GM20431 (cell line): ENCODE data around the gene DQX1.

Experiments
- in situ Hi-C: fragments of 300-500 bp; cut with MseI, MboI; formaldehyde crosslinking; loops from one replicate; pipeline ENCODE4 v1.15.0; 2020; ENCODE audit warnings: low sequenced_read_pairs; ENCODE audit not compliant: unreplicated experiment

DQX1 gene

DNA sequence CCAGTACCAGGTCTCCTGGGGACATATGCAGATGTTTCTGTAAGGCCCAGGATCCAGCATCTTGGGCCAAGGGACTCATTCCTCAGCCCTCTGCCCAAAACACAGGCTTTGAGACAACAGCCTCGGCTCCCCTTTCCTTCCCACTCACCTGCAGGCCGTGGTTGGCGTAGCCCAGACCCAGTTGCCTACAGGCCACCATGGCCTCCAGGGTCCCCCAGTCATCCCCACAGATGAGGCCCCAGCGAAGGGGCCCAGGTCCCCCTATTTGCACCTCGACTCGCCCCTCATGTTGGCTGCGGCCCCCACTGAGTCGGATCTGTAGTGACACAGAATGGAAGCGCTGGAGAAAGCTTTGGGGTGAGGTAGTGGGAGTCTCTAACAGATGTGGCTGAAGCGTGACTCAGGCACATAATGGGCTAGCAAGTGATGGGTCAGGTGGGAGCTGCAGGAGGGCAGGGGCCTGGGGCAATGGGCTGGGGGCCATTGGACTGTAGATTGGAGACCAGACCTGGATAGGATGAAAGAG is 9.5 kb upstream of the DQX1 start:
- in situ Hi-C loops, result no loop called here

DNA sequence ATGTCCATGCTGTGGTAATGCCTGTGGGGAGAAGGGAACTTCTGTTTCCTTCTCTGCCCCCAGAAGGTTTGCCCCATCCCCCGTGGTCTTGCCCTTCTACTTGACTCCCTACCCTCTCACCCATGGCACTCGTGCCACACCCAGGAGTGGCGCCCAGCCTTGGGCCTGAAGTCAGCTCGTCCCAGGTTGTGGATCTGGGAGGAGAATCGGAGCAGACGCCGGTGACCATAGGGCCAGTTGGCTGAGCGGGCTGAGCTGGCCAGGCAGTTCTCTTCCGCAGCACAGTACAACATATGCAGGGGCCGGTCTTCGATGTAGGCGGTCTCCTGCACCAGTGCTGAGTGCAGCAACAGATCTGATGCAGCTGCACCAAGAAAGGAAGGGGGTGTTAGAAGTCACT is 8.4 kb upstream of the DQX1 start:
- in situ Hi-C loops, result no loop called here

DNA sequence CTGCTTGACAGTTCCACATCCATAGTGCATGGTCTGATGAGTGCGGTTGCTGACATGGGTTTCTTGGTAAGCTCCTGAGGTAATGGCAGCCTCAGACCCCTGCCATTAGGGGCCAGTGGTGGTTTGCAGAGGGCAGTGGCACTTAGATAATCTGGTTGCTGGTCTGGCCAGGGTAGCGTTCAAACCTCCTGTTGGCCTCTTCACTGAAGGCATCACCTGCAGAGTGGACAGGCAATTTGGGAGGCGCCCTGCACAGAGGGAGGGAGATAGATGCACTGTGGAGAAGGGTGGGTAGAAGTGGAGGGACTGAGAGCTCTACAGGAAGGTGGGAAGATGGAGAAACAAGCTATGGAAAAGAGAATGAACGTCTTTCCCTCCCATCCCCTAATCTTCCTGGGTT is 7.4 kb upstream of the DQX1 start:
- in situ Hi-C loops, result no loop called here

DNA sequence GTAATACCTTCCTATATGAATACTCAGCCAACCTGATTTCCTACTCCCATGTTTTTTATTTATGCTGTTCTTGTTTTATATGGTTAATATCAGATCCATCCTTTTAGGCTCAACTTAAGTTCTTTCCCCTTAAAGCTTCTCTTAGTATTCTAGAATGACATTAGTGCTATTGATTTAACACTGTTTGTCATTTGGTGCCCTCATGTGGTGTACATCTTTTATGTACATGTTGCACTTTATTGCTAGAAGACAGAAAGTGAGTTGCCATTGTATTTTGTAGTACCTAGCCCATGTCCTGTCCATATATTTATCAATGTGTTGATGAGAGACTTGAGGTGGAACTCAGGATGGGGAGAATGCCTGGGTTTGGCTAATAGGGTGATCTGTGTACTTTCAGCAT is 6.2 kb upstream of the DQX1 start:
- in situ Hi-C loops, result no loop called here

DNA sequence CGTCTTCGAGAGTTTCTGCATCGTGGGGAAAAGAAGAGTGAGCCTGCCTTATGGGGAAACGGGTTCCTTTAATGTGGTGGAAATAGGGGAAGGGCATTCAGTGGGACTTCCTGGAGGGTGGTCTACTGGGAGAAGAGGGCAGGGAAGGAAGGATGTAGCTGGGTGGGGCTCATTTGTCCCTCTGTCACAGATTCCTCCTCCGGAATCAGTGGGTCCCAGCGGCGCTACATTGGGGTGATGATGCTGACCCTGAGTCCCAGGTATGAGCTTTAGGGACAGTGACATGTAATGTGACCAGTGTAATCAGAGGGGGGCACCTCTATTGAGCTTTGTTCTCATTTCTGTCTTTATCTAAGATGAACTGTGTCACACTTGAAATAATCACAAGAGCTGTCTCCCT is 5.6 kb upstream of the DQX1 start:
- in situ Hi-C loops, result no loop called here

DNA sequence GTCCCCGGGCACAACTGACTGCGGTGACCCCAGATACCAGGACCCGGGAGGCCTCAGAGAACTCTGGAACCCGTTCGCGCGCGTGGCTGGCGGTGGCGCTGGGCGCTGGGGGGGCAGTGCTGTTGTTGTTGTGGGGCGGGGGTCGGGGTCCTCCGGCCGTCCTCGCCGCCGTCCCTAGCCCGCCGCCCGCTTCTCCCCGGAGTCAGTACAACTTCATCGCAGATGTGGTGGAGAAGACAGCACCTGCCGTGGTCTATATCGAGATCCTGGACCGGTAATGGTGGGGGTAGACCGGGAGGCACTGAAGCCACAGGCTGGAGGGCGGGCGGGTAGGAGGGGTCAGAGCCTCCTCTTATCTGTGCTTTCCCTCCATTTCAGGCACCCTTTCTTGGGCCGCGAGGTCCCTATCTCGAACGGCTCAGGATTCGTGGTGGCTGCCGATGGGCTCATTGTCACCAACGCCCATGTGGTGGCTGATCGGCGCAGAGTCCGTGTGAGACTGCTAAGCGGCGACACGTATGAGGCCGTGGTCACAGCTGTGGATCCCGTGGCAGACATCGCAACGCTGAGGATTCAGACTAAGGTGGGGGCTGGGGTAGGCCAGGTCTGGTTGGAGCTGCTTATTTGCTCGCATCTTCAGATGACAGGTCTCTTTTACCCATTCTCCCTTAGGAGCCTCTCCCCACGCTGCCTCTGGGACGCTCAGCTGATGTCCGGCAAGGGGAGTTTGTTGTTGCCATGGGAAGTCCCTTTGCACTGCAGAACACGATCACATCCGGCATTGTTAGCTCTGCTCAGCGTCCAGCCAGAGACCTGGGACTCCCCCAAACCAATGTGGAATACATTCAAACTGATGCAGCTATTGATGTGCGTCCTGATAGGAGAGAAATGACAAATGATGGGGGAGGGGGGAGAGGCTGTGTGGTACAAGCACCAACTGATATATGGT is 4.5 kb upstream of the DQX1 start:
- in situ Hi-C loops, result no loop called here

DNA sequence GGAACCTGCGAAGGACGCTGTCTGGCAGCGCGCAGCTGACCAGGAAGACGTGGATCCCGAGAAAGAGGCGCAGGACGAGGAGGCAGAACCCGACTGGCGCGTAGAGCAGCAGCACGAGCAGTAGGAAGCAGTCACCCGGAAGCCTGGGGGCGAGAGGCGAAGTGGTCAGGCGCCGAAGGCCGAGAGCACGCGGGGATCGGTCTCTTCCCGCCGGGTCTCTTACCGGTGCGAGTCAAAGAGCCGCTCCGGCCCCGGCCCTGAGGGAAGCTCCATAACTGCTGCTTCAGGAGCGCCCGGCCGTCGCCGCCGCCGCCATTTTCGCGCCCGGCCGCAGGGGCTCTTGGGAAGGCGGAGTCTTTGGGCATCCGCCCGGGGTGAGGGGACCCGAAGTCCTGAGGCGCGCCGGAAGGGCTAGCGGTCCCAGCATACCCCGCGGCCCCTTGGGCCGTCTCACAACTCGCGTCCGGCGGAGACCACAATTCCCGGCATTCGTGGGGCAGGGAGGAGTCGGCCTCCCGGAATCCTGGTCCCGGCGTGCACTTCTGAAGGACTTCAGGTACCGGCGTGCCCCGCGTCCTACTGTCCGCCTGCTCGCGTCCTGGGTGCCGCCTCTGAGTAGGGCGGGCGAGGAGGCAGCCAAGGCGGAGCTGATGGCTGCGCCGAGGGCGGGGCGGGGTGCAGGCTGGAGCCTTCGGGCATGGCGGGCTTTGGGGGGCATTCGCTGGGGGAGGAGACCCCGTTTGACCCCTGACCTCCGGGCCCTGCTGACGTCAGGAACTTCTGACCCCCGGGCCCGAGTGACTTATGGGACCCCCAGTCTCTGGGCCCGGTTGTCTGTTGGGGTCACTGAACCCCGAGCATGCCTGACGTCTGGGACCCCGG is 3.6 kb upstream of the DQX1 start, which contains the start of the genes AUP1 and HTRA2:
TSS of gene AUP1 (minus strand) at position 350 of the 882 bp plus-strand sequence. CDS start at position 273, 77 bp downstream.
TSS of gene HTRA2 (plus strand) at position 577 of the 882 bp plus-strand sequence. CDS start at position 651, 74 bp downstream.
- in situ Hi-C loops, result no loop called here

DNA sequence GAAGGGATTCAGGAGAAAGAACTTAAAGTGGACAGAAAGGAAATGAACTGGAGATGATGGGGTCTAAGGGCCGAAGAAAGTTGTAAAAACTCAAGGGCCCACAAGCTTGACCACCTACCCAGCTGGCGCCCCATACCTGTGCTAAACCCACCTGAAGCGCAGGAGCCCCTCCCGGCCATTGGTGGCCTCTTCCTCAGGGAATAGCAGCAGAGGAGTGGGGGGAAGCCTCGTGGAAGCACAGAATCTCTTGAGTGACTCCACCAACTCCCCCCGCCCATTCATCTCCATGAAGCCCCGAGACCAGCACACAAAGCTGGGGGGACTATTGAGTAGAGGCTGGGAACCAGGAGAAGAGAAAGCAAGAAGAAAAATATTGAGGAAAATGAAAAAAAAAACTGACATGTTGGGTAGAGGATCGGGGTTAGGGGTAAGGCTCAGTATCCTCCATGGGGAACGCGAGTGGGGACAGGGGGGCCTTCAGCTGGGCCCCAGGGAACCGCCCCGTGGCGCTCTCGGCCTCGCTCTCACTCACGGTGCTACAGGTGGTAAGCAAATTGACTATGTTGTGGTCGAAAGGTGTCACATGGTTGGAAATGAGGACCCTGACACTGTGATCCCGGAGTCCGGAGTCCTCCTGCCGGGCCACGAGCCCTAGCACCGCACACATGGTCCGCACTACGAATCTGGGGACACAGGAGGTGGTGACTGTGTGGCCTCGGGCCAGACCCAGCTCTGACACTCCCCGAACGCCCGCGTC is 2.7 kb upstream of the DQX1 start:
- in situ Hi-C loops, result no loop called here

DNA sequence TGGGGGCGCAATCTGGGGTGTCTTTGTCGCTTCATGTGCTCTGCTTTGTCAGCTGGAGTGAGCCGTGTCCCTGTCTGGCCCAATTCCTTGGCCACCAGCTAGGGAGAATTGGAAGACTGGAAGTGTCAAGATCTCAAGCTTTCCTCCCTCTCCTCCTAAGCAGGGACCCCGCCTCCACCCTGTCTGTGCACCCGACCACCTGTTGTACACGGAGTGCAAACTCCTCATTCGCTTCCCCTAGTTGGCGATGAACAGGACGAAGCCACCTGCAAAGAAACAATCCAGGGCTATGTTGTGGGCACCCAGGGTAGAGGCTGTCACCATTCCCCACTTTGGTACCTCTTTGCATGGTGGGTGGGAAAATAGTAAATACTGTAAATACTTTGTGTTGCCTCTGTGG is 1.7 kb upstream of the DQX1 start:
- in situ Hi-C loops, result no loop called here

DNA sequence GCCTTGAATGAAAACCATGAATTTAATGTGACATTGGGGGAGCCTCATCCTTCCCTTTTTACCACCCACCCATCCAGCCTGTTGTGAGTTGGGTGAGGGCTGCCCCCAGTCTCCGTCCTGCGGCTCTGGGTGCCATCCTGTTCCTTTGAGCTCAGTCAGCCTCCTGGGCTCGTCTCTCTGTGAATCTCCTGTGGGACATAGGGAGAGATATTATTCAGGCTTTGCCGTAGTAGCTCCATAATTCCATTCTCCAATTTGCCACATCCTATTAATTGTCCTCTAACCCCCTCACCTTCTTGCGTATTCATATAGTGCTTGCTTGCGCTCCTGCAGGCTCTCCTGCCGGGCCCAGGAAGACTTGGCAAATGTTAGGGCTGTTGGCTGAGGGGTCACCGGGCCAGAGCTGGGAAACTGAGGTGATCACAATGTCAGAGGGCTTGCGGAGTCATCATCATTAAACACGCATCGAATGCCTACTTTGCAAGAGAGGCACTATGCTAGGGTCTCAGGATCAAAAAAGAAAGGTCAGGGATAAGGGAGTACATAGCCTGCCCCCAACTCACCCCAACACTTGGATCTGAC is 709 bp upstream of the DQX1 start:
- in situ Hi-C loops, result no loop called here

DNA sequence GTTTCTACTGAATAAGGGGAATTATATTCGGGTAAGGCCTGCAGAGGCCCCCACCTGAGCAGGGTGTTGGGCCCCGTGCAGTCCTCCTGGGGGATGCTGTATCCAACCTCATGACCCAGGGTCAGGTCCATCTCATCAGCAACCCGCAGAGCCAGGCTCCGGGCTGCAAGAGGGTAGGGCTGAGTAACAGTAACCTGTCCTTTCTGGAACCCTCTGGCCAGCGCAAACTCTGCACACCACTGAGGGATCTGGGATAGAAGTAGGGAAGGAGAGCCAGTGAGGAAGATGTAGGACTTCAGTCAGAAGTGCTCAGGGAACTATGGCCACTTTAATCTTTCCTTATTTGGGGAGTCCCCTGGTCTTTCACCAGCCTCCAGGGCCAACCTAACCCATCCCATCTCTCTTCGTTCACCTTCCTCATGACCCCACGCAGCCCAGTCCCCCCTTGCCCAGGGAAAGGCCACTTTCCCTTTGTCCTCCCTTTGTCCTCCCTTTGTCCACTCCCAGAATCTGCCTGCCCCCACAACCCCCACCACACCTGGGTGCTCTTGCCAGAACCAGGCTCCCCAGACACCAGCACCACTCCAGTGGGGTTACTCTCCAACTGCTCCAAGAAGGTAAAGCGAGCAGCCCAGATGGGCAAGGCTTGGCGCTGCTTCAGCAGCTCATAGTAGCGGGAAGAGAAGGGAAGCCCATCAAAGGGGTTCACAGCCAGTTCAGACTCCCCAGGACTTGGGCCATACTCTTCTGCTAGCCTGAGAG is 895 bp downstream of the DQX1 start:
- in situ Hi-C loops, result no loop called here

DNA sequence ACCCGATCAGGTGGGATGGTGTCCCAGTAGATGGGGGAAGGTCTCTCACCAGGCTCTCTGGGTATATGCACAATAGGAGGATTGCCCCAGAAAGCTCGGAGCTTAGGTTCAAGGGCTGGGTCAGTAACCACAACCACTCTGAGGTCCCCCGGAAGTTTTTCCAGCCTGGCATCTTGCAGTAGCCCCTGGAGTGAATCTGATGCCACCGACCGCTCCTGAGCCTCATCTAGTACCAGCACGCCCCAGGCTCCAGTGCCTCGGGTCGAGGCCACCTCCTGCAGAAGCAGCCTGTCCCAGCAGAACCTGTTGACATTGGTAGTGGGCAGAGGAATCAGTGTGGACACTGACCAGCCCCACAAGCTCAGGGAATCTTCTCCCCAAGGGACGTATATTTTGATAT is 2.0 kb downstream of the DQX1 start:
- in situ Hi-C loops, result no loop called here

DNA sequence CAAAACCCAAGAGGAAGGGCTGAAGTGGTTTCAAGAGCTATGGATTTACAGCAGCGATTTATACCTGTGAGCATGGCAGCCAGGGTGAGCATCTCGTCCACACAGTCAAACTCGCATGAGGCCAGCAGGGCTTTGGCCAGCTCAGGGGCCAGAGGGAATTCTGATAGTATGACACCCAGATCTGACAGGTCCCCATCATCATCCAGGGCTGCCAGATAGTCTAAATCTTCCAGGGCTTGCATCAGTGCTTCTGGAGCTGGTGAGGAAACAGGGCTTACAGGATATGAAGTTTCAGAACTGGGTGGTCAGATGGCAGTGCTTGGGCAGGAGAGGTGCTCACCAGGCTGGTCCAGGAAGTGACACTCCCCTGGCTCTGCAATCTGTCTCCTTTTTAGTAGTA is 3.5 kb downstream of the DQX1 start:
- in situ Hi-C loops, result no loop called here

DNA sequence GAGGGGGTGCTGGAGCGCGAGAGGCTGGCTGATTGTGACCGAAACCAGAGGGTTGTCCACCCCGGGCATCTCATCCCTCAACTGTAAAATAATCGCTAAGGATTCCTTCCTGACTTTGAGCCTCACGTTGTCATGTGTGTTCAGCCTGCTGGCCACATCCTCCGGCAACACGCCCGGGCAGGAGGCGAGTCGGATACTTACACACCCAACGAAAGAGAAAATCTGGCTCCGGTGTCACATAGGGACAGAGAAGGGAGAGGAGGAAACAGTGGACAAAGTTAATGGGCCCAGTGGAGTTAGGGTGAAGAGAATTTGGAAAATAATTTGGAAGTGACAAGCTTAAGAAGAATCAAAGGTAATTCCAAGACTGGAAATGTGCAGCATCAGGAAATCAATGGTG is 9.4 kb downstream of the DQX1 start:
- in situ Hi-C loops, result no loop called here

DNA sequence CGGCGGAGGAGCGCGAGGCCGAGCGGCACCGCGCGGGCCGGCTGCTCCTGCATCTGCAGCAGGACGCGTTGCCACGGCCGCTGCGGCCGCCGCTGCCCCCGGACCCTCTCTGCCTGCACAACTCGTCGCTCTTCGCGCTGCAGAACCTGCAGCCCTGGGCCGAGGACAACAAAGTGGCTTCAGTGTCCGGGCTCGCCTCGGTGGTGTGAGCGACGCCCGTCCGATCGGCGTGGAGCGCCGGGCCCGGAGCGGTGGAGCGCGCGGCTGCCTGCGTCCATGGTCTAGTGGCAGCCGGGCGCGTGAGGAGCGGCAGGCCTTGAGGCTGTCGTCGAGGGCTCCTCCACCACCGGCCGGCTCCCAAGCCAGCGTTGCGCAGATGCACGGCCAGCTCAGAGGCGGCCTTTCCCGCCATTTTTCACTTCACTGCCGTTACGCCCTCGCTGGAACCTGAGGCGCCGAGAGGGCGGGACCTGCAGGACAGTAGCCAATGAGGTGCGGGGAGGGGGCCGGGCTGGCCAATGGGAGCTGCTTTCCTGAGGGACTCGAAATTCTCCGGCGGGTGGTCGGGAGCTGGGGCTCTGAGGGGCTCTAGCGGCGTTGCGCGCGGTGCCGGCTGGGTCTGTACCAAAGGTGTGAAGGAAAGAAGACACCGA is 9.9 kb downstream of the DQX1 start:
- in situ Hi-C loops, result no loop called here

DNA sequence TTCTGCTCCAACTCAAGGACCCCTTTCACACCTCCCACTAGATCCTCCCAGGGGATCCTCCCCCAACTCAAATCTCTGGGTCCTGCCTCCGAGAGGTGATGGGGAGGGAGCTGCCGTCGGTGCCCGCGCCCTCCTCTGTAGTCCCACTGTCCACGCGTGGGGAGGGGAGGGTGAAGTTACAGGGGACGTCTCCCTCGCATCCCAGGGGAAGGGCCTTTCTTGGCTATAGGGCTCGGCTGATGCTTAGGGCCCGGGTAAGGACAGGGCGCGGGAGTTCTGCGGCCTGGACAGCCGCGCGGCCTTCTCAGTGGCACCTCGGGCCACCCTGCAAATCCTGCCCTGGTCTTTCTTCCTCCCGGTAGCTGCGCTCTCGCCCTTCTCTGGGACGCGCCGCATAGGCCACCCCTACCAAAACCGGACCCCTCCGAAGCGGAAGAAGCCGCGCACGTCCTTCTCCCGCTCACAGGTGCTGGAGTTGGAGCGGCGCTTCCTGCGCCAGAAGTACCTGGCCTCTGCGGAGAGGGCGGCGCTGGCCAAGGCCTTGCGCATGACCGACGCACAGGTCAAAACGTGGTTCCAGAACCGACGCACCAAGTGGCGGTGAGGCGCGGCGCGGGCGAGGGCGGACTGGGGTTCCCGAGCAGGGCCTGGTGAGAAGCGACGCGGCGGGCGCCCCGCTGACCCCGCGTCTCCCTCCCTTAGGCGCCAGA is 10.6 kb downstream of the DQX1 start:
- in situ Hi-C loops, result no loop called here

DNA sequence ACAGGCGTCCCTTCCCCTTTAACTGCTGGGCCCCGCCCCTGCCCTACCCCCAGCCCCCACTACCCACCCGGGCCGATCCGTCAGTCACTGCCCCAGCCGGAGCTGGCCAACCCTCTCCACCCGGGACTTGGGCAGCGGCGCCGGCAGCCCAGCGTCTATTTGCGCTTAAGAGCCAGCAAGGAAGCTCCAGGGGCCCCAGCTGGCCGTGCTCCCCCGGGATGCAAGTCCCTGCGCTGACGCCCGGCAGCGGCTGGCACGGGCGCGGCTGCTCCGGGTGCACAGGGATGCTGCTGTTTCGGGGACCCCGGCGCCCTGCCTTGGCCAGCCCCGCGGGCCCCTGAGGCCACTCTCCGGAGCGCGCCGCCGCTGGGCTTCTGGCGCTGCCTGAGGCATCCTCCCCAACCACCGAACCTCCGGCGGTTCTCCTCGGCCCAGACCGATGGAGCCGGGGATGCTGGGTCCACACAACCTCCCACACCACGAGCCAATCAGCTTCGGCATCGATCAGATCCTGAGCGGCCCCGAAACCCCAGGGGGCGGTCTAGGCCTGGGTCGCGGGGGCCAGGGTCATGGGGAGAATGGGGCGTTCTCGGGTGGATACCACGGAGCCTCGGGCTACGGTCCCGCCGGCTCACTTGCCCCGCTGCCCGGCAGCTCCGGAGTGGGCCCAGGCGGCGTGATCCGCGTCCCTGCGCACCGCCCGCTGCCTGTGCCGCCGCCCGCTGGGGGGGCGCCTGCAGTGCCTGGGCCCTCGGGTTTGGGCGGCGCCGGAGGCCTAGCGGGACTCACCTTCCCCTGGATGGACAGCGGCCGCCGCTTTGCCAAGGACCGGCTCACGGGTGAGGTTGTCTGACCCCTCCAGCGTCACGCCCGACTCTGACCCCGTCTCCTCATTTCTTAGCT is 11.4 kb downstream of the DQX1 start, which contains the start of gene TLX2:
TSS of gene TLX2 (plus strand) at position 83 of the 903 bp plus-strand sequence. CDS start at position 440, 357 bp downstream.
- in situ Hi-C loops, result no loop called here
